Measurements from ENCODE around the gene MFAP3L. TPM values are rescaled to one million over a fixed set of nuclear protein-coding genes. Genes with fewer than 3 reads are reported as not detected.
"Not testable (repeated sequence)": the region's sequence is repeated elsewhere in the genome, so short reads cannot be mapped to it uniquely, and the experiment has no call there.

Gene MFAP3L
- polyA plus RNA-seq, 2 donors, result 0.24 to 0.31 TPM

GRCh38 chr4:170047771-170048354 lies 21.7 kb upstream of the MFAP3L start:
- 16 to 20% methylated on average over 4 of the region's 4 CpGs for WGBS, 2 donors
- Histone ChIP-seq H3K4me3 (ENCODE audit: low read depth in 1 of 2, low read length in 2 of 2) (no peak overlapping the region), H3K27ac (ENCODE audit: low read depth in 2 of 2, low read length in 1 of 2) (no peak overlapping the region), H3K9me3 (ENCODE audit: control insufficient read depth in 2 of 2, insufficient read depth in 1 of 2, low read depth in 1 of 2, low read length in 1 of 2) (no peaks in the 10 kb centered on the region), H3K4me1 (ENCODE audit: control insufficient read depth in 2 of 2, insufficient read depth in 2 of 2, low read length in 1 of 2) (no peaks in the 10 kb centered on the region), H3K36me3 (ENCODE audit: control insufficient read depth in 2 of 2, insufficient read depth in 2 of 2, low read length in 1 of 2) (no peaks in the 10 kb centered on the region), H3K27me3 (ENCODE audit: control insufficient read depth in 1 of 2, insufficient read depth in 2 of 2, low read length in 2 of 2) (no peaks in the 10 kb centered on the region)

GRCh38 chr4:170046156-170046555 lies 20.0 kb upstream of the MFAP3L start:
- 95 to 99% methylated on average over 13 to 22 of the region's 24 CpGs for WGBS, 2 donors
- not testable (repeated sequence) for H3K27me3 ChIP-seq (ENCODE audit: control insufficient read depth in 1 of 2, insufficient read depth in 2 of 2, low read length in 2 of 2); H3K36me3 ChIP-seq (ENCODE audit: control insufficient read depth in 2 of 2, insufficient read depth in 2 of 2, low read length in 1 of 2); H3K4me1 ChIP-seq (ENCODE audit: control insufficient read depth in 2 of 2, insufficient read depth in 2 of 2, low read length in 1 of 2); H3K27ac ChIP-seq (ENCODE audit: low read depth in 2 of 2, low read length in 1 of 2); H3K9me3 ChIP-seq (ENCODE audit: control insufficient read depth in 2 of 2, insufficient read depth in 1 of 2, low read depth in 1 of 2, low read length in 1 of 2); H3K4me3 ChIP-seq (ENCODE audit: low read depth in 1 of 2, low read length in 2 of 2)

- no peak overlapping the region for H3K27ac ChIP-seq (ENCODE audit: low read depth in 2 of 2, low read length in 1 of 2)
- WGBS, 2 donors, result 77 to 91% methylated on average over 12 of the region's 12 CpGs
- H3K9me3 ChIP-seq (ENCODE audit: control insufficient read depth in 2 of 2, insufficient read depth in 1 of 2, low read depth in 1 of 2, low read length in 1 of 2), result no peaks in the 10 kb centered on the region
- no peaks in the 10 kb centered on the region for H3K36me3 ChIP-seq (ENCODE audit: control insufficient read depth in 2 of 2, insufficient read depth in 2 of 2, low read length in 1 of 2)
- H3K27me3 ChIP-seq (ENCODE audit: control insufficient read depth in 1 of 2, insufficient read depth in 2 of 2, low read length in 2 of 2), result no peaks in the 10 kb centered on the region
- H3K4me1 ChIP-seq (ENCODE audit: control insufficient read depth in 2 of 2, insufficient read depth in 2 of 2, low read length in 1 of 2), result no peaks in the 10 kb centered on the region
- H3K4me3 ChIP-seq (ENCODE audit: low read depth in 1 of 2, low read length in 2 of 2), result no peak overlapping the region
Observed at GRCh38 chr4:170040031-170040680, 14.0 kb upstream of the MFAP3L start.

- Histone ChIP-seq H3K9me3 (ENCODE audit: control insufficient read depth in 2 of 2, insufficient read depth in 1 of 2, low read depth in 1 of 2, low read length in 1 of 2) (no peaks in the 10 kb centered on the region), H3K27me3 (ENCODE audit: control insufficient read depth in 1 of 2, insufficient read depth in 2 of 2, low read length in 2 of 2) (no peaks in the 10 kb centered on the region), H3K4me1 (ENCODE audit: control insufficient read depth in 2 of 2, insufficient read depth in 2 of 2, low read length in 1 of 2) (no peaks in the 10 kb centered on the region), H3K36me3 (ENCODE audit: control insufficient read depth in 2 of 2, insufficient read depth in 2 of 2, low read length in 1 of 2) (no peaks in the 10 kb centered on the region), H3K27ac (ENCODE audit: low read depth in 2 of 2, low read length in 1 of 2) (no peak overlapping the region), H3K4me3 (ENCODE audit: low read depth in 1 of 2, low read length in 2 of 2) (no peak overlapping the region)
- 68 to 76% methylated on average over 4 of the region's 4 CpGs for WGBS, 2 donors
Observed at GRCh38 chr4:170038769-170039168, 12.6 kb upstream of the MFAP3L start.

GRCh38 chr4:170038232-170038631 lies 12.0 kb upstream of the MFAP3L start:
- Histone ChIP-seq H3K36me3 (ENCODE audit: control insufficient read depth in 2 of 2, insufficient read depth in 2 of 2, low read length in 1 of 2) (no peaks in the 10 kb centered on the region), H3K27ac (ENCODE audit: low read depth in 2 of 2, low read length in 1 of 2) (no peak overlapping the region), H3K4me1 (ENCODE audit: control insufficient read depth in 2 of 2, insufficient read depth in 2 of 2, low read length in 1 of 2) (no peaks in the 10 kb centered on the region), H3K27me3 (ENCODE audit: control insufficient read depth in 1 of 2, insufficient read depth in 2 of 2, low read length in 2 of 2) (no peaks in the 10 kb centered on the region), H3K4me3 (ENCODE audit: low read depth in 1 of 2, low read length in 2 of 2) (no peak overlapping the region), H3K9me3 (ENCODE audit: control insufficient read depth in 2 of 2, insufficient read depth in 1 of 2, low read depth in 1 of 2, low read length in 1 of 2) (no peaks in the 10 kb centered on the region)
- 87 to 91% methylated on average over 7 of the region's 7 CpGs for WGBS, 2 donors

- Histone ChIP-seq H3K27me3 (ENCODE audit: control insufficient read depth in 1 of 2, insufficient read depth in 2 of 2, low read length in 2 of 2) (no peaks in the 10 kb centered on the region), H3K4me3 (ENCODE audit: low read depth in 1 of 2, low read length in 2 of 2) (no peak overlapping the region), H3K9me3 (ENCODE audit: control insufficient read depth in 2 of 2, insufficient read depth in 1 of 2, low read depth in 1 of 2, low read length in 1 of 2) (no peaks in the 10 kb centered on the region), H3K36me3 (ENCODE audit: control insufficient read depth in 2 of 2, insufficient read depth in 2 of 2, low read length in 1 of 2) (no peaks in the 10 kb centered on the region), H3K27ac (ENCODE audit: low read depth in 2 of 2, low read length in 1 of 2) (no peak overlapping the region), H3K4me1 (ENCODE audit: control insufficient read depth in 2 of 2, insufficient read depth in 2 of 2, low read length in 1 of 2) (no peaks in the 10 kb centered on the region)
- whole genome bisulfite sequencing, 2 donors, result 79 to 91% methylated on average over 1 of the region's 1 CpG
Observed at GRCh38 chr4:170037481-170037880, 11.3 kb upstream of the MFAP3L start.

GRCh38 chr4:170035845-170036244 lies 9.7 kb upstream of the MFAP3L start:
- H3K4me3 ChIP-seq (ENCODE audit: low read depth in 1 of 2, low read length in 2 of 2), result no peak overlapping the region
- 77 to 79% methylated on average over 3 of the region's 3 CpGs for WGBS, 2 donors

GRCh38 chr4:170035231-170035630 lies 9.0 kb upstream of the MFAP3L start:
- Histone ChIP-seq H3K36me3 (ENCODE audit: control insufficient read depth in 2 of 2, insufficient read depth in 2 of 2, low read length in 1 of 2) (no peaks in the 10 kb centered on the region), H3K4me1 (ENCODE audit: control insufficient read depth in 2 of 2, insufficient read depth in 2 of 2, low read length in 1 of 2) (no peaks in the 10 kb centered on the region), H3K4me3 (ENCODE audit: low read depth in 1 of 2, low read length in 2 of 2) (no peak overlapping the region), H3K27me3 (ENCODE audit: control insufficient read depth in 1 of 2, insufficient read depth in 2 of 2, low read length in 2 of 2) (no peaks in the 10 kb centered on the region), H3K9me3 (ENCODE audit: control insufficient read depth in 2 of 2, insufficient read depth in 1 of 2, low read depth in 1 of 2, low read length in 1 of 2) (no peaks in the 10 kb centered on the region), H3K27ac (ENCODE audit: low read depth in 2 of 2, low read length in 1 of 2) (no peak overlapping the region)
- 75 to 97% methylated on average over 1 of the region's 1 CpG for WGBS, 2 donors

More at GRCh38 chr4:170035845-170036244, 9.7 kb upstream of the MFAP3L start:
- Histone ChIP-seq H3K27ac (ENCODE audit: low read depth in 2 of 2, low read length in 1 of 2) (no peak overlapping the region), H3K27me3 (ENCODE audit: control insufficient read depth in 1 of 2, insufficient read depth in 2 of 2, low read length in 2 of 2) (no peaks in the 10 kb centered on the region), H3K36me3 (ENCODE audit: control insufficient read depth in 2 of 2, insufficient read depth in 2 of 2, low read length in 1 of 2) (no peaks in the 10 kb centered on the region), H3K4me1 (ENCODE audit: control insufficient read depth in 2 of 2, insufficient read depth in 2 of 2, low read length in 1 of 2) (no peaks in the 10 kb centered on the region), H3K9me3 (ENCODE audit: control insufficient read depth in 2 of 2, insufficient read depth in 1 of 2, low read depth in 1 of 2, low read length in 1 of 2) (no peaks in the 10 kb centered on the region)

GRCh38 chr4:170033999-170034398 lies 7.8 kb upstream of the MFAP3L start:
- Histone ChIP-seq H3K4me1 (ENCODE audit: control insufficient read depth in 2 of 2, insufficient read depth in 2 of 2, low read length in 1 of 2) (no peaks in the 10 kb centered on the region), H3K36me3 (ENCODE audit: control insufficient read depth in 2 of 2, insufficient read depth in 2 of 2, low read length in 1 of 2) (no peaks in the 10 kb centered on the region), H3K27me3 (ENCODE audit: control insufficient read depth in 1 of 2, insufficient read depth in 2 of 2, low read length in 2 of 2) (no peaks in the 10 kb centered on the region), H3K9me3 (ENCODE audit: control insufficient read depth in 2 of 2, insufficient read depth in 1 of 2, low read depth in 1 of 2, low read length in 1 of 2) (no peaks in the 10 kb centered on the region), H3K27ac (ENCODE audit: low read depth in 2 of 2, low read length in 1 of 2) (no peak overlapping the region), H3K4me3 (ENCODE audit: low read depth in 1 of 2, low read length in 2 of 2) (no peak overlapping the region)
- WGBS, 2 donors, result 88 to 89% methylated on average over 2 of the region's 2 CpGs

GRCh38 chr4:170030121-170030520 lies 3.9 kb upstream of the MFAP3L start:
- Histone ChIP-seq H3K4me1 (ENCODE audit: control insufficient read depth in 2 of 2, insufficient read depth in 2 of 2, low read length in 1 of 2) (peaks cover 0 to 7% of the 10 kb centered on the region in 2 donors), H3K4me3 (ENCODE audit: low read depth in 1 of 2, low read length in 2 of 2) (no peak overlapping the region), H3K36me3 (ENCODE audit: control insufficient read depth in 2 of 2, insufficient read depth in 2 of 2, low read length in 1 of 2) (no peaks in the 10 kb centered on the region), H3K9me3 (ENCODE audit: control insufficient read depth in 2 of 2, insufficient read depth in 1 of 2, low read depth in 1 of 2, low read length in 1 of 2) (peaks cover 0 to 6% of the 10 kb centered on the region in 2 donors), H3K27ac (ENCODE audit: low read depth in 2 of 2, low read length in 1 of 2) (no peak overlapping the region), H3K27me3 (ENCODE audit: control insufficient read depth in 1 of 2, insufficient read depth in 2 of 2, low read length in 2 of 2) (no peaks in the 10 kb centered on the region)
- WGBS, 2 donors, result 15 to 18% methylated on average over 1 of the region's 1 CpG
